Endothelial cell of umbilical vein (primary cell): Measurements from ENCODE around the gene IRS1. TPM values are rescaled to one million over a fixed set of nuclear protein-coding genes. Genes with fewer than 3 reads are reported as not detected.

Source experiments
- BruUV-seq: library from RNA; stranded (reverse); fragments of 400-500 nt; replicated peaks from 2 replicates; lab custom pipeline; 2021; lab: Mats Ljungman, UMichigan
- CTCF ChIA-PET: fragments of 300-600, 350-600 bp; sonication (Branson Sonifier 250); formaldehyde crosslinking; loops from one replicate; lab custom pipeline; 2021; ENCODE audit warnings: antibody characterized with exemption, inconsistent platforms; lab: Charles Lee
- POLR2A ChIA-PET: fragments of 300-600, 350-600 bp; sonication (Branson Sonifier 250); formaldehyde crosslinking; loops from one replicate; lab custom pipeline; 2021; ENCODE audit warnings: antibody characterized with exemption, inconsistent platforms; lab: Charles Lee
- DNase-seq: peaks from one replicate; pipeline ENCODE4 v3.0.0-alpha.2; 2011; ENCODE audit warnings: low read depth, low spot score
- FAIRE-seq: peaks from 2 replicates; lab custom pipeline; 2011; peaks lifted over from hg19 to GRCh38; lab: Jason Lieb, UNC
- H2AFZ ChIP-seq: 2 replicates; pipeline ENCODE4 v1.6.0; 2012; ENCODE audit warnings: low read depth, low read length, control low read depth, inconsistent platforms
- H3K27ac ChIP-seq: 2 replicates; pipeline ENCODE4 v1.5.1; 2011; ENCODE audit warnings: low read depth, mild to moderate bottlenecking, control low read depth, low read length, moderate library complexity; ENCODE audit not compliant: insufficient read depth
- H3K27me3 ChIP-seq, 2 experiments: 2 replicates each; pipeline versions ENCODE4 v1.6.0 to v1.6.1; 2011; ENCODE audit warnings: low read length in 2 of 2, mixed read lengths in 1 of 2; ENCODE audit not compliant: control insufficient read depth in 2 of 2, insufficient read depth in 2 of 2
- H3K36me3 ChIP-seq, 2 experiments: 2 replicates in 1 of 2; 3 replicates in 1 of 2; pipeline ENCODE4 v1.5.1; 2011; ENCODE audit warnings: low read length in 2 of 2, mild to moderate bottlenecking in 1 of 2, moderate library complexity in 1 of 2; ENCODE audit not compliant: control insufficient read depth in 2 of 2, insufficient read depth in 2 of 2; ENCODE audit errors: extremely low read depth in 1 of 2
- H3K4me1 ChIP-seq: 3 replicates; pipeline ENCODE4 v1.5.1; 2011; ENCODE audit warnings: mild to moderate bottlenecking, low read length; ENCODE audit not compliant: control insufficient read depth, insufficient read depth; ENCODE audit errors: extremely low read depth
- H3K4me2 ChIP-seq: 2 replicates; pipeline ENCODE4 v1.6.1; 2011; ENCODE audit warnings: low read length, control low read depth, mixed read lengths; ENCODE audit not compliant: insufficient read depth
- H3K4me3 ChIP-seq, 3 experiments: fragments of 200-600 bp in 1 of 3; sonication (generic), shearing (Covaris generic) in 1 of 3; replicated peaks in 1 of 3; 2 replicates each; pipeline ENCODE4 v1.5.1; 2011 to 2016; ENCODE audit warnings: control low read depth in 3 of 3, low read length in 3 of 3, mild to moderate bottlenecking in 2 of 3, inconsistent platforms in 1 of 3, low read depth in 1 of 3, moderate library complexity in 1 of 3; ENCODE audit not compliant: insufficient read depth in 1 of 3
- H3K79me2 ChIP-seq: 2 replicates; pipeline ENCODE4 v1.6.0; 2012; ENCODE audit warnings: low read length, inconsistent platforms; ENCODE audit not compliant: control insufficient read depth, insufficient read depth
- H3K9ac ChIP-seq: replicated peaks from 2 replicates; pipeline ENCODE3; 2011; ENCODE audit warnings: low read length, control low read depth; ENCODE audit not compliant: insufficient read depth; ENCODE audit errors: extremely low read depth
- H3K9me1 ChIP-seq: replicated peaks from 3 replicates; pipeline ENCODE4 v1.6.0; 2011; ENCODE audit warnings: mild to moderate bottlenecking, low read length; ENCODE audit not compliant: control insufficient read depth, insufficient read depth; ENCODE audit errors: extremely low read depth
- H3K9me3 ChIP-seq: replicated peaks from 2 replicates; pipeline ENCODE4 v1.5.1; 2012; ENCODE audit warnings: low read length, inconsistent platforms; ENCODE audit not compliant: control insufficient read depth, insufficient read depth
- H4K20me1 ChIP-seq: replicated peaks from 2 replicates; pipeline ENCODE3; 2011; ENCODE audit warnings: mild to moderate bottlenecking, low read length; ENCODE audit not compliant: control insufficient read depth, insufficient read depth; ENCODE audit errors: extremely low read depth
- CTCF ChIP-seq, 2 donors: IDR thresholded peaks; 1 replicate in 1 of 2; 2 replicates in 1 of 2; pipeline ENCODE4 v1.5.1; 2011; ENCODE audit warnings: low read length in 2 of 2, mild to moderate bottlenecking in 2 of 2, moderate library complexity in 2 of 2, control low read depth in 1 of 2, inconsistent platforms in 1 of 2, low read depth in 1 of 2; ENCODE audit not compliant: insufficient read depth in 1 of 2; ENCODE audit errors: extremely low read depth in 1 of 2
- EZH2 ChIP-seq: IDR thresholded peaks from 2 replicates; pipeline ENCODE4 v1.6.1; 2012; ENCODE audit warnings: borderline replicate concordance, low read depth, mild to moderate bottlenecking, moderate library complexity, low read length, inconsistent platforms; ENCODE audit not compliant: severe bottlenecking
- FOS ChIP-seq: IDR thresholded peaks from 2 replicates; pipeline ENCODE4 v1.6.1; 2011; ENCODE audit warnings: mild to moderate bottlenecking, low read length, moderate library complexity, borderline replicate concordance; ENCODE audit not compliant: insufficient read depth
- GATA2 ChIP-seq: IDR thresholded peaks from 2 replicates; pipeline ENCODE4 v1.7.0; 2011; ENCODE audit warnings: low read depth, mild to moderate bottlenecking, moderate library complexity, mixed read lengths, low read length; ENCODE audit not compliant: insufficient read length, insufficient read depth
- JUN ChIP-seq: IDR thresholded peaks from 2 replicates; pipeline ENCODE4 v1.6.1; 2011; ENCODE audit warnings: borderline replicate concordance, low read depth; ENCODE audit not compliant: insufficient read length, insufficient read depth
- MAX ChIP-seq: IDR thresholded peaks from 2 replicates; pipeline ENCODE4 v1.6.1; 2011; ENCODE audit not compliant: insufficient read depth, insufficient read length
- MYC ChIP-seq: IDR thresholded peaks from one replicate; pipeline ENCODE4 v1.6.1; 2011; ENCODE audit warnings: mild to moderate bottlenecking, low read depth, low read length
- POLR2A ChIP-seq: IDR thresholded peaks from 2 replicates; pipeline ENCODE4 v1.6.1; 2012; ENCODE audit warnings: low read depth, mild to moderate bottlenecking, control low read depth, low read length
- POLR2AphosphoS5 ChIP-seq: IDR thresholded peaks from 2 replicates; pipeline ENCODE4 v1.6.1; 2012; ENCODE audit warnings: low read depth, mild to moderate bottlenecking, control low read depth, low read length, moderate library complexity; ENCODE audit not compliant: insufficient read depth
- dilution Hi-C: fragments of 300-500 bp; cut with MboI; formaldehyde crosslinking; loops from one replicate; pipeline ENCODE4 v1.15.0; 2019; ENCODE audit warnings: low sequenced_read_pairs; ENCODE audit not compliant: extremely low pct_ligation_motif_present
- intact Hi-C: fragments of 100-400 bp; cut with micrococcal nuclease; formaldehyde crosslinking; loops from one replicate; pipeline ENCODE4 v1.10.0; 2022
- polyA plus RNA-seq, 4 experiments: library from polyadenylated mRNA; depleted of rRNA in 3 of 4; stranded (reverse) in 3 of 4; unstranded in 1 of 4; fragments of >200 nt; gene quantifications; 2 replicates each; pipeline versions ENCODE4 v1.2.1 to v1.2.3, GENCODE V29; 2011 to 2012; ENCODE audit warnings: missing spikeins in 1 of 4
- total RNA-seq: library from RNA; stranded (reverse); gene quantifications from 2 replicates; pipeline ENCODE4 v1.2.3, GENCODE V29; 2021

IRS1 gene
- total and polyA plus RNA-seq, 2 donors (not counting 3 experiments of a cell fraction or from before 2014, with no cell fraction given): 0.10 to 0.11 TPM

- no peak for FAIRE-seq
- H3K9me3 ChIP-seq: no peaks in the 10 kb centered on the region
- H3K27me3 ChIP-seq: no peaks in the 10 kb centered on the region
- H3K79me2 ChIP-seq: no peaks in the 10 kb centered on the region
- no peak overlapping the region for H3K9ac ChIP-seq
- dilution Hi-C loops (no loop called here), intact Hi-C loops (no loop called here)
- no peaks in the 10 kb centered on the region for H3K4me1 ChIP-seq
- DNase-seq: no peak
- CTCF ChIA-PET: interaction anchor here (0.9 to 1.5 kb wide), 3 partner anchors 29 to 1108 kb away, joined by 5 to 6 read pairs (median 5); no protein-coding TSS in a partner anchor
- H3K4me3 ChIP-seq: no peak overlapping the region
- no peaks in the 10 kb centered on the region for H3K9me1 ChIP-seq
- H3K36me3 ChIP-seq: no peaks in the 10 kb centered on the region
- no peak overlapping the region for H2AFZ ChIP-seq
- BruUV-seq: no TSS peak
- no peak overlapping the region for H3K4me2 ChIP-seq
- H3K27ac ChIP-seq: no peak overlapping the region
- no peaks in the 10 kb centered on the region for H4K20me1 ChIP-seq
- TF ChIP-seq JUN: no peak
- no peak for TF ChIP-seq MYC
- POLR2A ChIA-PET: no interaction called here
Measured at GRCh38 chr2:226773291-226773690, 26.3 kb downstream of the IRS1 start.

GRCh38 chr2:226772389-226773179, 27.0 kb downstream of the IRS1 start:
- no peaks in the 10 kb centered on the region for H3K9me1 ChIP-seq
- FAIRE-seq (no peak), DNase-seq (peak; percentile 13)
- no peaks in the 10 kb centered on the region for H4K20me1 ChIP-seq
- H3K4me3 ChIP-seq: no peak overlapping the region
- H3K9ac ChIP-seq: no peak overlapping the region
- TF ChIP-seq POLR2AphosphoS5 (no peak), MAX (no peak), FOS (peak; percentile 5), POLR2A (no peak), GATA2 (peak; percentile 47), CTCF (IDR thresholded peaks at IDR 0.05; ENCODE audit: extremely low read depth in 1 of 2, insufficient read depth in 1 of 2, low read depth in 1 of 2, low read length in 2 of 2) (no peak), EZH2 (no peak), JUN (no peak), MYC (no peak)
- intact Hi-C loops: no loop called here
- no peak overlapping the region for H2AFZ ChIP-seq
- CTCF ChIA-PET: interaction anchor here (0.9 to 1.5 kb wide), 4 partner anchors 11 to 1107 kb away, joined by 5 to 6 read pairs (median 6); no protein-coding TSS in a partner anchor
- H3K36me3 ChIP-seq: no peaks in the 10 kb centered on the region
- POLR2A ChIA-PET: no interaction called here
- H3K4me2 ChIP-seq: no peak overlapping the region
- H3K27ac ChIP-seq: no peak overlapping the region
- H3K79me2 ChIP-seq: no peaks in the 10 kb centered on the region
- H3K27me3 ChIP-seq: no peaks in the 10 kb centered on the region
- no peaks in the 10 kb centered on the region for H3K9me3 ChIP-seq
- H3K4me1 ChIP-seq: no peaks in the 10 kb centered on the region
- dilution Hi-C loops: no loop called here
- no TSS peak for BruUV-seq
